Measurements from ENCODE around the gene KIAA0513.

Gene KIAA0513

GRCh38 chr16:85018529-85019236 is 8.9 kb upstream of the KIAA0513 start:
- H3K4me3 ChIP-seq (ENCODE audit: low read depth, low read length, poor library complexity, severe bottlenecking), result no peak overlapping the region
- no peaks in the 10 kb centered on the region for H3F3A ChIP-seq (ENCODE audit: insufficient read depth, low read length)
- no peak overlapping the region for H2AFZ ChIP-seq (ENCODE audit: low read length)
- no peaks in the 10 kb centered on the region for H3K27me3 ChIP-seq (ENCODE audit: insufficient read depth, low read length)
- no peak overlapping the region for H3K27ac ChIP-seq (ENCODE audit: low read depth, low read length, poor library complexity, severe bottlenecking)
- no peaks in the 10 kb centered on the region for H3K79me2 ChIP-seq (ENCODE audit: insufficient read depth, low read length)
- no peaks in the 10 kb centered on the region for H3K36me3 ChIP-seq (ENCODE audit: insufficient read depth, low read length)
- H3K9me3 ChIP-seq (ENCODE audit: low read length), result 0 out of 2 replicates have a peak, but pooled peaks cover 3% of the 10 kb centered on the region
- H3K4me2 ChIP-seq (ENCODE audit: low read length), result no peak overlapping the region
- no peaks in the 10 kb centered on the region for H4K20me1 ChIP-seq (ENCODE audit: insufficient read depth, low read length)
- H3K9me2 ChIP-seq (ENCODE audit: low read depth, low read length), result no peaks in the 10 kb centered on the region
- TF ChIP-seq EZH2 (IDR thresholded peaks at IDR 0.05; ENCODE audit: borderline replicate concordance, low read length) (no peak), CTCF (IDR thresholded peaks at IDR 0.05; ENCODE audit: low read length) (no peak)
- no peak overlapping the region for H3K9ac ChIP-seq (ENCODE audit: low read length)
- no peaks in the 10 kb centered on the region for H3K4me1 ChIP-seq (ENCODE audit: insufficient read depth, low read length, severe bottlenecking)

DNA sequence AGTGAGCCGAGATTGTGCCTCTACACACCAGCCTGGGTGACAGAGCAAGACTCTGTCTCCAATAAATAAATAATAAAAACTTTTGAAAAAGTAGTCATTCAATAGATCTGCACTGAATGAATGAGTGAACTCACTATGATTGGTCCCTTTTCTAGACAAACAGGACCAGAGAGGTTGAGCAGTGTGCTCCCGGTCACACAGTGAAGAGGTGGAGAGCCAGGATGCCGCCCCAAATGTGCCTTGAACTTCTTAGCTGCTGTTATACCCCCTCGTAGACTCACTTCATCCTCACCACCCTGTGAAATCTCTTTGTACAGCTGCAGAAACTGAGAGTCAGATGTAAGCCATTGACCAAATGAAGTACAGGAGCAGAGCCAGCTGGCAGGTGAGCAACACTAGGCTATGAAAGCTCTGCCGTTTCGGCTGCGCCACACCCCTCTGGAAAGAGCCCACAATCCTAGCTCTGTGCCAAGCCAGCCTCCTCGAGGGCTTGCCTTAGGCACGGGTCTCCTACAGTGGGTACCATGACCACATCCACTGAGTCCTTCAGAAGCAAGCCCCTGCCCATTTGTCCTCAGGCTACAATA is 7.8 kb upstream of the KIAA0513 start:
- H3K4me1 ChIP-seq (ENCODE audit: insufficient read depth, low read length, severe bottlenecking), result no peaks in the 10 kb centered on the region

More for the DNA sequence above, 7.8 kb upstream of the KIAA0513 start:
- Histone ChIP-seq H3K9me3 (ENCODE audit: low read length) (0 out of 2 replicates have a peak, but pooled peaks cover 3% of the 10 kb centered on the region), H3K9me2 (ENCODE audit: low read depth, low read length) (no peaks in the 10 kb centered on the region), H2AFZ (ENCODE audit: low read length) (no peak overlapping the region), H3K9ac (ENCODE audit: low read length) (no peak overlapping the region), H4K20me1 (ENCODE audit: insufficient read depth, low read length) (no peaks in the 10 kb centered on the region), H3K4me3 (ENCODE audit: low read depth, low read length, poor library complexity, severe bottlenecking) (no peak overlapping the region), H3K36me3 (ENCODE audit: insufficient read depth, low read length) (no peaks in the 10 kb centered on the region), H3F3A (ENCODE audit: insufficient read depth, low read length) (no peaks in the 10 kb centered on the region), H3K27ac (ENCODE audit: low read depth, low read length, poor library complexity, severe bottlenecking) (no peak overlapping the region), H3K27me3 (ENCODE audit: insufficient read depth, low read length) (no peaks in the 10 kb centered on the region), H3K4me2 (ENCODE audit: low read length) (no peak overlapping the region), H3K79me2 (ENCODE audit: insufficient read depth, low read length) (no peaks in the 10 kb centered on the region)
- TF ChIP-seq CTCF (IDR thresholded peaks at IDR 0.05; ENCODE audit: low read length) (no peak), EZH2 (IDR thresholded peaks at IDR 0.05; ENCODE audit: borderline replicate concordance, low read length) (no peak)

Data from OCI-LY1 (cell line).